ENCODE data around the gene RASD2. TPM values are rescaled to one million over a fixed set of nuclear protein-coding genes. Genes with fewer than 3 reads are reported as not detected.

Gene RASD2
- polyA plus RNA-seq, 1 donor from 2014 or later: not detected

GRCh38 chr22:35542157-35542938 lies 1.7 kb downstream of the RASD2 start:
- Mint-ChIP-seq H3K27ac (peak overlapping the region in 1 of 3 donors; percentile 79), H3K4me3 (peak overlapping the region in 2 of 4 donors; percentile 12 to 45), H3K4me1 (peaks cover 5 to 10% (median 6%) of the 10 kb centered on the region in 3 donors), H3K36me3 (peaks cover 2% of the 10 kb centered on the region), H3K27me3 (peaks cover 32% of the 10 kb centered on the region), H3K9me3 (no peaks in the 10 kb centered on the region)

DNA sequence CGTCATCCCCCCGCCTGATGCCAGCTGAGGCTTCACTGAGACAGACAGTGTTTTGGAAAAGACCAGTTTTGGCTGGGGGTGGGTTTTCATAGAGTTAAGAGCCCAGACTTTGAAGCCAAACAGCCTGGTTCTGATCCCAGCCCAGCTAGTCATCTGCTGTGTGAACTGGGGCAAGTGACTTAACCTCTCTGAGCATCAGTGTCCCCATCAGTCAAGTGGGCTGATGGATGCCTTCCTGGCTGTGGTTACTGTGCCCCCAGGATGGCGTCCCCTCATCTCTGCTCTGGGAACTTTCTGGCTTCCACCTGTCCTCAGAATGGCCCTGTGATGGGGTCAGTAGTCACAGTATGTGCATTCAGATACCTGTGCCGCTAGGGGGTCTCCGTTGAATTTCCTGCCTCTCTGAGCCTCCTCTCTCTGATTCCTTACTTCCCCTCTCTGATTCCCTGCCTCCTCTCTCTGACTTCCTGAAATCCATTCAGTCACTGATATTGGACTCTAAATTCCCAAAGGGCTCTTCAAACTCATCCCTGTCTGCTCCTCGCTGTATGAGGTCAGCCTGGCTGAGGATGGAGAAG lies 2.4 kb downstream of the RASD2 start:
- Mint-ChIP-seq H3K9me3 (no peaks in the 10 kb centered on the region), H3K27ac (peak overlapping the region in 1 of 3 donors; percentile 79), H3K27me3 (peaks cover 32% of the 10 kb centered on the region), H3K4me1 (peaks cover 4 to 7% (median 4%) of the 10 kb centered on the region in 3 donors), H3K4me3 (peak overlapping the region in 1 of 4 donors; percentile 29), H3K36me3 (peaks cover 2% of the 10 kb centered on the region)

DNA sequence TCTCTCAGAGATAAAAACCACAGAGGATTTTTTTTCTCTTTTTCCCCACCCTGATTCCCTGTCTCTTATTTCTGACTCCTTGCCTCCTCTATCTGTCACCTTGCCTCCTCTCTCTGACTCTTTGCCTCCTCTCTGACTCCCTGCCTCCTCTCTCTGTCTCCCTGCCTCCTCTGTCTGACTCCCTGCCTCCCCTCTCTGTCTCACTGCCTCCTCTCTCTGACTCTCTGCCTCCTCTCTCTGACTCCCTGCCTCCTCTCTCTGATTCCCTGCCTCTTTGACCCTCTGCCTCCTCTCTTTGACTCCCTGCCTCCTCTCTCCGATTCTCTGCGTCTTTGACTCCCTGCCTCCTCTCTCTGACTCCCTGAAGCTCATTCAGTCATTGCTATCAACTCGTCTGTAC lies 3.1 kb downstream of the RASD2 start:
- Mint-ChIP-seq H3K9me3 (no peaks in the 10 kb centered on the region), H3K27me3 (peaks cover 34% of the 10 kb centered on the region), H3K36me3 (peaks cover 2% of the 10 kb centered on the region), H3K4me3 (no peak overlapping the region), H3K4me1 (peaks cover 3 to 7% (median 4%) of the 10 kb centered on the region in 3 donors), H3K27ac (no peak overlapping the region)

GRCh38 chr22:35544189-35544588 lies 3.6 kb downstream of the RASD2 start:
- H3K27me3 Mint-ChIP-seq: peaks cover 34% of the 10 kb centered on the region
- peaks cover 0 to 7% (median 4%) of the 10 kb centered on the region in 3 donors for H3K4me1 Mint-ChIP-seq
- no peaks in the 10 kb centered on the region for H3K9me3 Mint-ChIP-seq
- H3K4me3 Mint-ChIP-seq: no peak overlapping the region
- no peak overlapping the region for H3K27ac Mint-ChIP-seq
- H3K36me3 Mint-ChIP-seq: peaks cover 2% of the 10 kb centered on the region

- Mint-ChIP-seq H3K9me3 (no peaks in the 10 kb centered on the region), H3K4me3 (no peak overlapping the region), H3K4me1 (peaks cover 0 to 4% (median 4%) of the 10 kb centered on the region in 3 donors), H3K27me3 (peaks cover 30% of the 10 kb centered on the region), H3K27ac (no peak overlapping the region), H3K36me3 (peaks cover 2% of the 10 kb centered on the region)
Observed at GRCh38 chr22:35544827-35545226, 4.2 kb downstream of the RASD2 start.

DNA sequence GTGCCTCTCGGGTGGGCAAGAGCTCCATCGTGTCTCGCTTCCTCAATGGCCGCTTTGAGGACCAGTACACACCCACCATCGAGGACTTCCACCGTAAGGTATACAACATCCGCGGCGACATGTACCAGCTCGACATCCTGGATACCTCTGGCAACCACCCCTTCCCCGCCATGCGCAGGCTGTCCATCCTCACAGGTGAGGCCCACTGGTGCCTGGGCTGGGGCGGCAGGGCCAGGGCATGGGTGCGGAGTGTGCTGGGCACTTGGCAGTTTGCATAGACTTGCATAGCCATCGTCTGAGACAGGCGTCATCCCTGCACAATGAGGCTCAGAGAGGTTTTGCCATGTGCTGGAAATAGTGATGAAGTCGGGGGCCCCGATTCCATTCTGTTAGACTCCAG lies 6.3 kb downstream of the RASD2 start:
- no peak overlapping the region for H3K27ac Mint-ChIP-seq
- H3K4me1 Mint-ChIP-seq: peaks cover 0 to 1% (median 0%) of the 10 kb centered on the region in 3 donors
- peaks cover 24% of the 10 kb centered on the region for H3K27me3 Mint-ChIP-seq
- no peak overlapping the region for H3K4me3 Mint-ChIP-seq
- no peaks in the 10 kb centered on the region for H3K36me3 Mint-ChIP-seq
- H3K9me3 Mint-ChIP-seq: no peaks in the 10 kb centered on the region

DNA sequence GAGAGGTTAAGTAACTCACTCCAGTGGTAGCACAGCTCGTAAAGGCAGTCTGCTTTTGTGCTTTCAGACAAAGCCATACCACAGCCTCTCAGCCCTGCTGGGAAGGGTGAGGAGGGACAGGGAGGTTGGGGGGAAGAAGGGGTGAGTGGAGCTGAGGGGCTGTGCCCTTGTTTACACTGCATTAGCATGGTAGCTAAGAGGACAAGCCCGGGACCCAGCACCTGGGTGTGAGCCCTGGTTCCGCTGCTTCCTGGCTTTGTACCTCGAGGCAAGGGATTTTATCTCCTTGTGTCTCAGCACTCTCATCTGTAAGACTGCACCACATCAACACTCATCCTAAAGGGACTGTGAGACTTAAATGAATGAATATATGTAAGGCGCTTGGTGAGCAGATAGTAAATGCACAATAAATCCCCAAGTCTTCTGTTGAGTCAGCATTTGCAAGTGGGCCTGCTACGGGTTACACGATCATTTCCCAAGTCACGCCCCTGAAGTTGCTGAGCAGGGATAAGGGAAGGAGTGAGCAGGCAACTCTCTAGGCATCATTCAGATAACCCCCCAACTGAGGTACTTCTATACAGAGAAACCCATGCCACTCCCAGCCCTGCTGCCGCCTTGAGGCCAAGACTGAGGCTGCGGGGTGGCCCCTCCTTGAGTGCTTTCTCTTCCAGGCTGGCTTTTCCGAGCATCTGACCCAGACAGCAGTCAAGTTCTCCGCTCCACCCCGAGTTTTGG lies 7.5 kb downstream of the RASD2 start:
- Mint-ChIP-seq H3K27me3 (peaks cover 15% of the 10 kb centered on the region), H3K27ac (no peak overlapping the region), H3K4me1 (peaks cover 0 to 5% (median 4%) of the 10 kb centered on the region in 3 donors), H3K4me3 (no peak overlapping the region), H3K36me3 (no peaks in the 10 kb centered on the region), H3K9me3 (no peaks in the 10 kb centered on the region)

- H3K4me1 Mint-ChIP-seq: peaks cover 0 to 4% (median 4%) of the 10 kb centered on the region in 3 donors
- H3K9me3 Mint-ChIP-seq: no peaks in the 10 kb centered on the region
- no peaks in the 10 kb centered on the region for H3K36me3 Mint-ChIP-seq
- peaks cover 18% of the 10 kb centered on the region for H3K27me3 Mint-ChIP-seq
- H3K4me3 Mint-ChIP-seq: no peak overlapping the region
- H3K27ac Mint-ChIP-seq: peak overlapping the region in 1 of 3 donors; percentile 63
Observed at GRCh38 chr22:35548722-35549112, 8.1 kb downstream of the RASD2 start.

DNA sequence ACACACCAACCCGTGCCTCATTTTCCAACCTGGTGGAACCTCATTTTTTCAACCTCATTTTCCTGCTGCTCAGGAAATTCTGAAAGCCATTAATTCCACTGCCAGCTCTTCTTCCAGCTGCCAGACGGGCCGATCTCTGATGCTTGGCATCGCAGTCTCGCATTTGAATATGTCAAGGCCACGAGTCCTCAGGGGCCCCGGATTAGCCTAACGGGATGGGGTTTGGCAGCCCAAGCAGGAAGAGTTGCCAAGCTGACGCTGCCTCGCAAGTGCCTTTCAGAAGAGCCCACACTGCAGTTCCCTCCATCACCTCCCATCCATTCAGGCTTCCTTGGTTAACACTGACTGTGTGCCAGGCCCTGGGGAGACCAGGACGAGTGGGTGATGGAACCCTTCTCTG lies 8.7 kb downstream of the RASD2 start:
- Mint-ChIP-seq H3K4me3 (no peak overlapping the region), H3K9me3 (no peaks in the 10 kb centered on the region), H3K4me1 (peaks cover 0 to 4% (median 4%) of the 10 kb centered on the region in 3 donors), H3K36me3 (no peaks in the 10 kb centered on the region), H3K27ac (no peak overlapping the region), H3K27me3 (peaks cover 18% of the 10 kb centered on the region)

GRCh38 chr22:35551549-35552177 lies 11.0 kb downstream of the RASD2 start:
- peak overlapping the region in 1 of 3 donors; percentile 31 for H3K27ac Mint-ChIP-seq
- peaks cover 0 to 4% (median 4%) of the 10 kb centered on the region in 3 donors for H3K4me1 Mint-ChIP-seq
- no peak overlapping the region for H3K4me3 Mint-ChIP-seq
- H3K9me3 Mint-ChIP-seq: no peaks in the 10 kb centered on the region
- H3K27me3 Mint-ChIP-seq: peaks cover 17% of the 10 kb centered on the region
- H3K36me3 Mint-ChIP-seq: no peaks in the 10 kb centered on the region

DNA sequence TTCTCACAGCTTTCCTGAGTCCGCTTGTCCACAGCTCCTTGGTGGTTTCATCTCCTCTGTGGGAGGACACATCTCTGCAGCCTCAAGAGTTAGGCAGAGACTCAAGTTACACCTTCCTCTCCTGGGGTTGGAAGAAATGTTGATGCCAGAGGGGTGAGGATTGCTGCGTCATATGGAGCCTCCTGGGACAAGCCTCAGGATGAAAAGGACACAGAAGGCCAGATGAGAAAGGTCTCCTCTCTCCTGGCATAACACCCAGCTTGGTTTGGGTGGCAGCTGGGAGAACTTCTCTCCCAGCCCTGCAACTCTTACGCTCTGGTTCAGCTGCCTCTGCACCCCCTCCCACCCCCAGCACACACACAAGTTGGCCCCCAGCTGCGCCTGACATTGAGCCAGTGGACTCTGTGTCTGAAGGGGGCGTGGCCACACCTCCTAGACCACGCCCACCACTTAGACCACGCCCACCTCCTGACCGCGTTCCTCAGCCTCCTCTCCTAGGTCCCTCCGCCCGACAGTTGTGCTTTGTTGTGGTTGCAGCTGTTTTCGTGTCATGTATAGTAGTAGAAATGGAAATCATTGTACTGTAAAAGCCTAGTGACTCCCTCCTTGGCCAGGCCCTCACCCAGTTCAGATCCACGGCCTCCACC lies 11.7 kb downstream of the RASD2 start:
- Mint-ChIP-seq H3K4me1 (peaks cover 0 to 4% (median 4%) of the 10 kb centered on the region in 3 donors), H3K36me3 (no peaks in the 10 kb centered on the region), H3K27ac (peak overlapping the region in 1 of 3 donors; percentile 78), H3K4me3 (peak overlapping the region in 2 of 4 donors; percentile 18 to 39), H3K27me3 (peaks cover 17% of the 10 kb centered on the region), H3K9me3 (no peaks in the 10 kb centered on the region)

GRCh38 chr22:35552846-35553245 lies 12.2 kb downstream of the RASD2 start:
- Mint-ChIP-seq H3K4me3 (peak overlapping the region in 1 of 4 donors; percentile 18), H3K36me3 (no peaks in the 10 kb centered on the region), H3K9me3 (no peaks in the 10 kb centered on the region), H3K27ac (peak overlapping the region in 1 of 3 donors; percentile 78), H3K27me3 (peaks cover 17% of the 10 kb centered on the region), H3K4me1 (peaks cover 0 to 4% (median 4%) of the 10 kb centered on the region in 3 donors)

DNA sequence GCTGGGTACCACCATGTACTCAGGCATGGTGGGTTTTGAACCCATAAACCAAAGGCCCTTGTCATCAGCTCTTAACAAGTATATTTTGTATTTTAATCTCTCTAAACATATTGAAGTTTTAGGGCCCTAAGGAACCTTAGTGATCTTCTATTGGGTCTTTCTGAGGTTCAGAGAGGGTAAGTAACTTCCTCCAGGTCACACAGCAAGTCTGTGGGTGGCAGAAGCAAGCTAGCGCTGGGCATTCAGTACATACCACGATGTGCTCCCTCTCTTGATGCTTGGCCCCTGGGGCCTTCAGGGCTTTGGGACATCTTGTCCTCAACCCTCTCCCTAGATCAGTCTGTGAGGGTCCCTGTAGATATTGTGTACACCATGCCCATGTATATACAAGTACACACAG lies 12.7 kb downstream of the RASD2 start:
- H3K4me1 Mint-ChIP-seq: peaks cover 0 to 4% (median 4%) of the 10 kb centered on the region in 3 donors
- H3K4me3 Mint-ChIP-seq: no peak overlapping the region
- H3K9me3 Mint-ChIP-seq: peaks cover 0 to 2% (median 0%) of the 10 kb centered on the region in 3 donors
- H3K36me3 Mint-ChIP-seq: no peaks in the 10 kb centered on the region
- H3K27ac Mint-ChIP-seq: no peak overlapping the region
- peaks cover 13% of the 10 kb centered on the region for H3K27me3 Mint-ChIP-seq

GRCh38 chr22:35554297-35554845 lies 13.7 kb downstream of the RASD2 start:
- no peaks in the 10 kb centered on the region for H3K36me3 Mint-ChIP-seq
- H3K27ac Mint-ChIP-seq: no peak overlapping the region
- peaks cover 11% of the 10 kb centered on the region for H3K27me3 Mint-ChIP-seq
- peaks cover 0 to 2% (median 0%) of the 10 kb centered on the region in 3 donors for H3K9me3 Mint-ChIP-seq
- H3K4me1 Mint-ChIP-seq: peaks cover 0 to 4% (median 4%) of the 10 kb centered on the region in 3 donors
- H3K4me3 Mint-ChIP-seq: no peak overlapping the region

All from IgD-negative memory B cell (primary cell).